ENCODE results near the gene TOP3B.

Gene TOP3B

GRCh38 chr22:21949948-21950347 is 32.6 kb downstream of the TOP3B start:
- no peak overlapping the region for H2AFZ ChIP-seq (ENCODE audit: low read length)
- no peak overlapping the region for H3K4me2 ChIP-seq (ENCODE audit: low read depth, low read length)
- H4K20me1 ChIP-seq (ENCODE audit: insufficient read depth, low read length) = no peaks in the 10 kb centered on the region
- H3K79me2 ChIP-seq (ENCODE audit: low read length) = no peaks in the 10 kb centered on the region
- DNase-seq = no peak
- H3K9me3 ChIP-seq (replicated peaks; ENCODE audit: insufficient read depth, low read length) = no peaks in the 10 kb centered on the region
- no peaks in the 10 kb centered on the region for H3K9me2 ChIP-seq (replicated peaks; ENCODE audit: insufficient read depth, low read length)
- no peak overlapping the region for H3K27ac ChIP-seq (ENCODE audit: low read length)
- no peak overlapping the region for H3K4me3 ChIP-seq (ENCODE audit: low read length)
- H3F3A ChIP-seq (ENCODE audit: insufficient read depth, low read length) = no peaks in the 10 kb centered on the region
- no peak for TF ChIP-seq EZH2phosphoT487 (IDR thresholded peaks at IDR 0.05; ENCODE audit: low read length)
- TF ChIP-seq EZH2 (optimal IDR thresholded peaks at IDR 0.05; ENCODE audit: low read depth, low read length) = no peak
- no peak for TF ChIP-seq CTCF (IDR thresholded peaks at IDR 0.05; ENCODE audit: low read length)
- H3K9ac ChIP-seq (ENCODE audit: low read length) = no peak overlapping the region
- H3K4me1 ChIP-seq (ENCODE audit: low read length) = peaks cover 3% of the 10 kb centered on the region; the same call in 1 of the 2 replicates
- no peaks in the 10 kb centered on the region for H3K36me3 ChIP-seq (replicated peaks; ENCODE audit: insufficient read depth, low read length)
- H3K27me3 ChIP-seq (replicated peaks; ENCODE audit: insufficient read depth, low read length) = no peaks in the 10 kb centered on the region

- no peaks in the 10 kb centered on the region for H4K20me1 ChIP-seq (ENCODE audit: insufficient read depth, low read length)
- no peaks in the 10 kb centered on the region for H3K9me2 ChIP-seq (replicated peaks; ENCODE audit: insufficient read depth, low read length)
- no peaks in the 10 kb centered on the region for H3K36me3 ChIP-seq (replicated peaks; ENCODE audit: insufficient read depth, low read length)
- no peaks in the 10 kb centered on the region for H3K79me2 ChIP-seq (ENCODE audit: low read length)
- H3K4me2 ChIP-seq (ENCODE audit: low read depth, low read length) = no peak overlapping the region
- no peak overlapping the region for H2AFZ ChIP-seq (ENCODE audit: low read length)
- no peak for DNase-seq
- H3F3A ChIP-seq (ENCODE audit: insufficient read depth, low read length) = no peaks in the 10 kb centered on the region
- no peak overlapping the region for H3K9ac ChIP-seq (ENCODE audit: low read length)
- H3K27me3 ChIP-seq (replicated peaks; ENCODE audit: insufficient read depth, low read length) = no peaks in the 10 kb centered on the region
- H3K27ac ChIP-seq (ENCODE audit: low read length) = no peak overlapping the region
- no peaks in the 10 kb centered on the region for H3K9me3 ChIP-seq (replicated peaks; ENCODE audit: insufficient read depth, low read length)
- TF ChIP-seq EZH2phosphoT487 (IDR thresholded peaks at IDR 0.05; ENCODE audit: low read length) (no peak), CTCF (IDR thresholded peaks at IDR 0.05; ENCODE audit: low read length) (no peak), EZH2 (optimal IDR thresholded peaks at IDR 0.05; ENCODE audit: low read depth, low read length) (no peak)
- no peak overlapping the region for H3K4me3 ChIP-seq (ENCODE audit: low read length)
- H3K4me1 ChIP-seq (ENCODE audit: low read length) = peaks cover 3% of the 10 kb centered on the region; the same call in 1 of the 2 replicates
These were observed 33.0 kb downstream of the TOP3B start for GRCh38 chr22:21949569-21949918.

GRCh38 chr22:21948824-21949568 is 33.6 kb downstream of the TOP3B start:
- H3K79me2 ChIP-seq (ENCODE audit: low read length) = no peaks in the 10 kb centered on the region
- H3K27ac ChIP-seq (ENCODE audit: low read length) = no peak overlapping the region
- no peak overlapping the region for H2AFZ ChIP-seq (ENCODE audit: low read length)
- H3K9me3 ChIP-seq (replicated peaks; ENCODE audit: insufficient read depth, low read length) = no peaks in the 10 kb centered on the region
- H3K27me3 ChIP-seq (replicated peaks; ENCODE audit: insufficient read depth, low read length) = no peaks in the 10 kb centered on the region
- H3K4me2 ChIP-seq (ENCODE audit: low read depth, low read length) = no peak overlapping the region
- H3F3A ChIP-seq (ENCODE audit: insufficient read depth, low read length) = no peaks in the 10 kb centered on the region
- H3K9me2 ChIP-seq (replicated peaks; ENCODE audit: insufficient read depth, low read length) = no peaks in the 10 kb centered on the region
- no peaks in the 10 kb centered on the region for H4K20me1 ChIP-seq (ENCODE audit: insufficient read depth, low read length)
- H3K4me1 ChIP-seq (ENCODE audit: low read length) = peaks cover 3% of the 10 kb centered on the region; the same call in 1 of the 2 replicates
- DNase-seq = no peak
- no peak overlapping the region for H3K9ac ChIP-seq (ENCODE audit: low read length)
- no peaks in the 10 kb centered on the region for H3K36me3 ChIP-seq (replicated peaks; ENCODE audit: insufficient read depth, low read length)
- no peak overlapping the region for H3K4me3 ChIP-seq (ENCODE audit: low read length)
- TF ChIP-seq CTCF (IDR thresholded peaks at IDR 0.05; ENCODE audit: low read length) = no peak
